ENCODE data around the gene DCDC2B.
"Not testable (repeated sequence)": the region's sequence is repeated elsewhere in the genome, so short reads cannot be mapped to it uniquely, and the experiment has no call there.

The DCDC2B gene

DNA sequence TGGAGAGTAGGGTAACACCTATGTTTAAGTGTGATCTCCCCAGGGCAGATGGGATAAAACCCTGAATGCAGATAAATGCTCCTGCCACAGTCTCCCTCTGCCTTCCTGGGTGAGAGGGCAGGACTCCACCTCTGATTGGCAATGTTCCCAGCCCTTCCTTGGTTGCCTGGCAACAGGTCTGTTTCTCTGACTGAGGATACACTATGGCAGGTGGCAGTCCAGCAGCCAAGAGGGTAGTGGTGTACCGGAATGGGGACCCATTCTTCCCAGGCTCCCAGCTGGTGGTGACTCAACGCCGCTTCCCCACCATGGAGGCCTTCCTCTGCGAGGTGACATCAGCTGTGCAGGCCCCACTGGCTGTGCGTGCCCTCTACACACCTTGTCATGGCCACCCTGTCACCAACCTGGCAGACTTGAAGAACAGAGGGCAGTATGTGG lies at the start of gene DCDC2B:
DCDC2B (plus strand) TSS at position 199 of the 438 bp plus-strand sequence; CDS start at position 204, 5 bp downstream.
- DNase-seq (ENCODE audit: low read depth in 2 of 2) = no peak

DNA sequence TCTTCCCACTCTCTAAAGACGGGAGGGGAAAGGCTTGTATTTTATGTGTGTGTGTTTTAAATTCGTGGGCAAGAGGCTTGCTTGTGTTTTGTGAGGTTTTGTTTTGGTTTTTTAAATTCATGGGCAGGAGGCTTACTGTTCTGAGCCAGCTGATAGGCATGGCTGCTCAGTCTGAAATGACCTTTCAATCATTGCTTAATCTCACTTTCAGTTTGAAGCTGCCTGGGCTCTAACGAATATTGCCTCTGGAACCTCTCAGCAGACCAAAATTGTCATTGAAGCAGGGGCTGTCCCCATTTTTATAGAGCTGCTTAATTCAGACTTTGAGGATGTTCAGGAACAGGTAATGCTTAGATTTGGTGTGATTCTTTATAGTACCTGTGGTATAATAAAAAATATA lies 49.7 kb upstream of the DCDC2B start:
- no peak for DNase-seq (ENCODE audit: low read depth in 2 of 2)

DNA sequence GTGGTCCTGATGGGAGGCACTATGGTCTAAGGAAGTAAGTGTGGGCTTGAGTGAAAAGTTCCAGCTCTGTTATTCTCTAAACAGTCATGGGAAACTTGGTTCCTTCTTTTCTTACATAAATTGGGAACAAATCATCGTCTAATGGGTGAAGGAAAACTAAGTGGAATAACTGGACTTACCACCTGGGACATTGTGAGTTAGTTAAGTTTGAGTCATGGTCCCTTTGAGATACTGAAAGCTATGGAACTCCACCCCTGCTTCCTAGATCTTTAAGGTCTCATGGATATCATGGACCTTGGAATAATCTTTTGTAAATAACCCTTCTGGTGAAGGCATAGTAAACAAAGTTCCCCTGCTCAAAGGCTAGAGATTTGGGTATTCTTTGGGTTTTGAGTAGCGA lies 45.5 kb upstream of the DCDC2B start:
- no peak for DNase-seq (ENCODE audit: low read depth in 2 of 2)

DNA sequence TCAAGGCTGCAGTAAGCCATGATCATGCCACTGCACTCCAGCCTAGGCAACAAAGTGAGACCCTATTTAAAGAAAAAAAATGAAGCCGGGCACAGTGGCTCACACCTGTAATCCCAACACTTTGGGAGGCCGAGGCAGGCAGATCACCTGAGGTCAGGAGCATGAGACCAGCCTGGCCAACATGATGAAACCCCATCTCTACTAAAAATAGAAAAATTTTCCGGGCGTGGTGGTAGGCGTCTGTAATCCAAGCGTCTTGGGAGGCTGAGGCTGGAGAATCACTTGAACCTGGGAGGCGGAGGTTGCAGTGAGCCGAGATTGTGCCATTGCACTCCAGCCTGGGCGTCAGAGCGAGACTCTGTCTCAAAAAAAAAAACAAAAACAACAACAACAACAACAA lies 43.3 kb upstream of the DCDC2B start:
- not testable (repeated sequence) for DNase-seq (ENCODE audit: low read depth in 2 of 2)

DNA sequence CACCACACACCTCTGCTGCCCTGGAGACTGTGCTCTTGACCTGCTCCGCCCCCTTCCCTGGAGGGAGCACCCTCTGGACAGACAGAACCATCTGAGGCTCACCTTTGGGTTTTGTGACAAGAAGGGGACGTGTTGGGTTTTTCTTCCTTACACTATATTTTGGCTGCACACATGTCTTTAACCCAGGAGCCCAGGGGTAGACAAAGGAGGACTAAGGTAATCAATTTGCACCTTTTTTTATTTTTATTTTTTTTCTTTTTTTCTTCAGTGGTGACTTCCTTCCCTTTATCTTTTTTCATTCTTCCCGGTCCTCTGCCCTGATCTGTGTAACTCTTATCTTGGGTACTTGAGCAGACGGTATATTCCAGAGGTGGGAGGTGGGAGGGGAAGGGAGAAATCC lies 37.9 kb upstream of the DCDC2B start:
- DNase-seq (ENCODE audit: low read depth in 2 of 2) = no peak

DNA sequence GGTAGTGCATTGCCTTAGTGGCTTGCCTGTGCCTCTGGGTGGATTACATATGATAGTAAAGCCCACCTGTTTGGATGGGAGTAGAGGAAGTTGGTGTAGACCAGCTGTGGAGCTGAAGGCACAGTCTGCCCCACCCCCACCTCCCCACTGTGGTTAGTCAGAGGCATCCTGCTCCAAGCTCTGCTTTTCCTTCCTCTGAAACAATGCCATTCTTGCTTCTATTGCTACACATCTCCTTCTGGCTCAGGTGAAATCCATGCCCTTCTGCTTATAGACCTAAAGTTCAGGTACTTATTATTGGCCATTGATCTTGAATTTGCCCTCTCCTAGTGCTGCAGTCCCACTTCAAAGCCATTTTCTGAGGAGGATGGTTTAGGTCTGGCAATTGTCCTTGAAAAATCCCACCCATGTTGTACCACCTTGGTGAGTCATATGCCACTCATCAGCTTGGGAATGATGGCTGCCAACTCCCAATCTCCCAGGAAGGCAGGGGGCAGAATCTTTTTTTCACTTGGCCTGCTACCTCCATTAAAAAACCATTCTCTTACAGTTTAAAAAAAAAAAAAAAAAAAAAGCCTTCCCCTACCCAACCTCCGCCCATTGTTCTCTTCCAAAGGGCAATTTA lies 36.2 kb upstream of the DCDC2B start:
- no peak for DNase-seq (ENCODE audit: low read depth in 2 of 2)

DNA sequence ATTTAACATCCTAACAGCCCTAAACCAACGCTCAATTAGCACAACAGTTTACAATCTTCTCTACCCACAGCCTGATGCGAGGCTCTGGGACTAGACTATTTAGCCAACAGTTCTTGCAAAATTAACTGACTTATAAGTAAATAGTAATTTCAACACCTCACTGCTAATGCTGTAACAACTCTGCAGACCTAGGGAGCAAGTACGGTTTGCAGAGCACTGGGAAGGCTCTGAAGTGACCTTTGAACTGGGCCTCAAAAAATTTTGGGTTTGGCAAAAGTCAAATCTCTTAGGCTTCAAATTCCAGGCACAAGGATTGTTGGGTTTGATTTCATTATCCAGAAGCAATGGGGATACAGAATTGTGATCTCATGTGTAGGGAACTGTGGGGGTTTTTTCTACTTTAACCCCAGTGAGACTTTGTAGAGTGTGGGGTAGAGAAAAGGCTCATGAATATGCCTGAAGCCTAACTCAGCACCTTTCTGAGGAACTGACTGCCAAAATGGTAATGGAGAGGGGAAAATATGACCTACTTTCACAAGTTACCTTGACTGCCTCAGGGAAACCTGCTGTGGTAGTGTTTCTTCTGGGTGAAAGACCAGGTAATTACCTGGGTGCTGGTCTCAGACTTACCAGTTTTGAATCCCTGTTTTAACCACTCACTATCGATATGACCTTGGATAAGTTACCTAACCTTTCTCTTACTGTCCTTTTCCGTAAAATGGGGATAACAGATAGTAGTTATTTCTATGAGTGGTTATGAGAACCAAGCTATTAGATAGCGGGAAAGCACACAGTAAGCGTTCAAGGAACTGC lies 30.3 kb upstream of the DCDC2B start:
- DNase-seq (ENCODE audit: low read depth in 2 of 2) = no peak

DNA sequence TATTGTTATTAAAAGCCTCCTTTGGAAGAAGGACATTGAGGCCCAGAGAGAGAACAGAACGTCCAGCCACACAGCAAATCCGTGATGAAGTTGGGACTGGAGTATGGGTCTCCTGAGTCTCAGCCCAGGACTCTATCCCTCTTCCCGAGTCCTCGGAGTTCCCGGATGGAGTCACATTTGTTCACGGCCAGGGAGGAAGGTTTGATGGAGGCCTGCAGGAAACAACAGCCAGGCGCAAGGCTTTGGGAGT lies 29.8 kb upstream of the DCDC2B start:
- no peak for DNase-seq (ENCODE audit: low read depth in 2 of 2)

DNA sequence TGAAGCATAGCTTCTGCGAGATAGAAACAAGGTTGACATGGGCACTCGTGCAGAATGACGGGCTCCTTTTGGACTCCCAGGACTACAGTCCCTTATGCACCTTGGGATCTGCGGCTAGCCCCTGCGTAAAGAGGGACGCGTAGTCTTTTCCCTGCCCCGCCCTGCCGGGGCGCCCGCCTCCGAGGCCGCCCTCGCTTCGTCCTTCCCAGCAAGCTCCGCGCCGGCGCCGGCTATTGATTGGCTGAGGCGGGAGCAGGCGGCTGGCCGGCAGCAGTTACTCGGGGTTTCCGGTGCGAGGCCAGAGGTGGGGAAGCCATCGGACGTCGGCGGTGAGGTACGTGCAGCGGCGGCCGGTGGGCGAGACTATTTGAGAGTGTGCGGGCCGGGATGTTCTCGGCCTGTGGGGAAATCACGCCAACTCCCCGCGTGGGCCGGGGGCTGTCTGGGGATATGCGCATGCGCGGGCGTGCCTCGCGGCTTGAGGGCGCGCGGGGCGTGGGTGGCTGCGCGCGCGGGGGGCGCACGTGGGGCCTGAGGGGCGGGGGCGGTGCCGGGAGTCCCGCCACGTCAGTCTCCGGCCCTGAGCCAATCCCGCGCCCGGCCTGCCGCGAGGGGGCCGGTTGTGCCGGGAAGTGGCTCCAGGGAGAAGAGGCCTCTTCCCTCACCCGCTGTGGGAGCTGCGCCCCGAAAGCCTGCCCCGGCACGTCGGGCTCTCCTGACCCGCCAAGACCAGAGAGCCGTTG lies 29.3 kb upstream of the DCDC2B start, which contains the start of gene TXLNA:
TXLNA (plus strand) TSS at position 233 of the 743 bp plus-strand sequence. CDS start 671 bp downstream, outside the sequence.
- DNase-seq (ENCODE audit: low read depth in 2 of 2) = peak; percentile 84 to 86

DNA sequence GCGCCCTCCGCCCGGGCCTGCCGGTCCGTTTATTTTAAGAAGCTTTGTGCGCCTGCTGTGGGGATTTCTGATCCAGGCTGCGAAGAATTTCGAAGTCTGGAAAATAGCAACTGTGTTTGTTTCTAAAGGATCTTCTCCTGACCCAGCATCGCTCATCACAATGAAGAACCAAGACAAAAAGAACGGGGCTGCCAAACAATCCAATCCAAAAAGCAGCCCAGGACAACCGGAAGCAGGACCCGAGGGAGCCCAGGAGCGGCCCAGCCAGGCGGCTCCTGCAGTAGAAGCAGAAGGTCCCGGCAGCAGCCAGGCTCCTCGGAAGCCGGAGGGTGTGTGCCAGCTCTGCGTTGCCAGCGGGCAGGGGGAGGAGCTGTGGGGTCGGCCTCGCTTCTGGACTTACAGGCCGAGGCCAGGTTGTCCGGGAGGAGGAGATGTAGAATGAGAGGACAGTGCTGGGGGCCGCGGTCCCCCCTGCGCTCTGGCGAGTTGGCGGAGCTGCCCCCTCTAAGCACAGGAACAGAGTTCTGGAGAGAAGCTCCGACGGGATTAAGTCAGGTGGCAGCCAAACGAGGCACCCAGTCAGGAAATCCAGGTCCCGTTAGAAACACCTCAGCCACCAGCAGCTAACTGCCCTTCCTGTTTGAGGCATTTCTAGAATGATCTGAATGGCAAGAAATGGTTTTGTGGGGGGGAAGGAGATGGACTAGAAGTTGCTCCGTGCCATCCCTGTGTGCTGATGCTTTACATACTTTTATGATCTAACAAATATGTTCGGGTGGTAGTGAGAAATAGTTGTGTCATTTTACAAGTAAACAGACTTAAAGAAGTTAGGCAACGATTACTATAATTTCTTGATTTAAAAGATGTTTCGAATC lies 28.5 kb upstream of the DCDC2B start:
- no peak for DNase-seq (ENCODE audit: low read depth in 2 of 2)

DNA sequence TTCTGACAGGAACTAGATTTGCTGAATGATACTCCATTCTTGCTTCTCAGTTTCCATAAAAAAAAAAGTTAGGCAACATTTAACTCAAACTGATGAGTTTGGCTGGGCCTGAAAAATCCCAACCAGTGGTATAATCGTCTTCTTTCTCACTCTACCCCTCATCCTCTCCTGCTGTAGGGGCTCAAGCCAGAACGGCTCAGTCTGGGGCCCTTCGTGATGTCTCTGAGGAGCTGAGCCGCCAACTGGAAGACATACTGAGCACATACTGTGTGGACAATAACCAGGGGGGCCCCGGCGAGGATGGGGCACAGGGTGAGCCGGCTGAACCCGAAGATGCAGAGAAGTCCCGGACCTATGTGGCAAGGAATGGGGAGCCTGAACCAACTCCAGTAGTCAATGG lies 27.8 kb upstream of the DCDC2B start:
- no peak for DNase-seq (ENCODE audit: low read depth in 2 of 2)

DNA sequence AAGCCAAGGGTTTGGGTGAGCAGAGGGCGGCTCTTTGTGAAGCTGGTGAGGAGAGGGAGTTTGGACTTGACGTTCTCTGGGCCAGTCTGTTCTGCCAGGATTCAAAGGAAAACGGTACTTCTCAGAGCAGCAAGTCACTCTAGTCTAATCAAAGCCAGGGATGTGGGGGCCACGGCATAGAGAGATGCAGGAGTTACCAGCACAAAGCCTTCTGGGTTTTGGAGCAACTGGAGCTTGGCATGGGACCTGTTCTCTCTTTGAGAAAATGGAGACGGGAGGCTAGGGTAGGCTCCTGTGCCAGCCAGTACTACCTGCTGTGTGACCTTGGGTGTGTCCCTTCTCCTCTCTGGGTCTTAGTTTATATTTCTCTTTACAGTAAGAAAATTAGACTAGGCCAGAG lies 27.3 kb upstream of the DCDC2B start:
- DNase-seq (ENCODE audit: low read depth in 2 of 2) = no peak

DNA sequence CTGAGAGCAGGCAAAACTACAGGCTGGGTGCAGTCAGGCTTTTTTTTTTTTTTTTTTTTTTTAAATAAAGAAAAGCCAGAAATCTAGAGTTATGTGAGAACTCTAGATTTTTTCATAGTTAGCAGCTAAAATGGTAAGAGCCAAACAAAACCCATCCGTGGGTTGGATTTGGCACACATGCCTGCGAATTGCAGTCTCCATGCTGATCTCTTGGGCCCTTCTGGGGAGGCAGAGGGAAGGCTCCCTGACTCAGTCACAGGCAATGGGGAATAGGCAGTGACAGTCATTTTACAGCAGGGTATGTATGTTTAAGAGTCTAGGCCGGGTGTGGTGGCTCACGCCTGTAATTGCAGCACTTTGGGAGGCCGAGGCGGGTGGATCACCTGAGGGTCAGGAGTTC lies 26.8 kb upstream of the DCDC2B start:
- no peak for DNase-seq (ENCODE audit: low read depth in 2 of 2)

DNA sequence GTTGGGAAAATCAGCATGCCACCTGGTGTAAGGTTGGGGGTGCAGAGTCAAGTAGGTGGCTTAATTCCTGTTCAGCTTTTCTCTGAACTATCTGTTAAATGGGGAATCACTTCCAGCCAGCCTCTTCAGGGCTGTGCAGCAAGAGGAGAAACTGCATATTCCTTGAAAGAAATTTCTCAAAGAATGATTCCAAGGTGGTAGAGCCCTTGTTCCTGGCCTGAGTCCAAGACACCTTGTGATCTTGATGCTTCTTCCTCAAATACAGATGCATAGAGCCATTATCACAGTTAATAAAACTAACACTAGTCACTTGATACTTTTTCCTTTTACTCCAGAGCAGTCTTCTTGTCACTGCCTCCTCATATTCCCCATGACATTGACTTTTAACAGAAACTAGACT lies 24.2 kb upstream of the DCDC2B start:
- no peak for DNase-seq (ENCODE audit: low read depth in 2 of 2)

DNA sequence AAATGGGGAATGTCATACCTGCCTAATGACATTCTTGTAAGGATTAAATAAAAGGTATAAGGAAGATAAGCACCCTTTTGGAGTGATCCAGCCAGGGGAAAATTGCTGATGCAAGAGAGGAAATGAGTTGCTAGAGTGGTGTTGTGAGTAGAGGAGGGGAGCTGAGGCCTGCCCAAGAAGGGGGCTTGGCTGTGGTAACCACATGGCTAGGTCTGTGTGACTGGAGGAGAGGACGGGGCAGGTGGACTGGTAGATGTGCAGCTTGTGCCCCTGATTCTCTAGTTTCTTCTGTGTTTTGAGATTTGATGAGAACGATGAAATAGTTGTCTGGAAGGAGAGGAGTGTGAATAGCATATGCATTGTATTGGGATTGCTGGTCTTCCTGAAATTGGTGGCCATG lies 22.8 kb upstream of the DCDC2B start:
- DNase-seq (ENCODE audit: low read depth in 2 of 2) = no peak

DNA sequence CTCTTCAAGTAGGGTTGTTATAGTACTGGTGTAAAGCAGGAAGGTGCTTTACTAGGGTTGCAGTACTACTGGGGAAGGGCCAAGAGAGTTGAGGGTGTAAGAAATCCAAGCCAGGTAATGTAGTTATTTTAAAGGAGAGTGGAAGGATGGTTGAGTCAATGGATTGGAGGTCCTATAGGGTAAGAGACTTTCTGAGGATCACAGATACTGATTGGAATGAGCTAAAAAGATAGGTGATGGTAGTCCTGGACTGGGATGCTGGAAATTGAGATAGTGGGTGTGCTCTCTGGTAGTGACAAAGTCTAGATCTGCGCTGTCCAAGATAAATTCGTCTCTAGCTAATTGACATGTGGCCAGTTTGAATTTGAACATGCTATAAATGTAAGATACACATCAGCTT lies 22.4 kb upstream of the DCDC2B start:
- no peak for DNase-seq (ENCODE audit: low read depth in 2 of 2)

DNA sequence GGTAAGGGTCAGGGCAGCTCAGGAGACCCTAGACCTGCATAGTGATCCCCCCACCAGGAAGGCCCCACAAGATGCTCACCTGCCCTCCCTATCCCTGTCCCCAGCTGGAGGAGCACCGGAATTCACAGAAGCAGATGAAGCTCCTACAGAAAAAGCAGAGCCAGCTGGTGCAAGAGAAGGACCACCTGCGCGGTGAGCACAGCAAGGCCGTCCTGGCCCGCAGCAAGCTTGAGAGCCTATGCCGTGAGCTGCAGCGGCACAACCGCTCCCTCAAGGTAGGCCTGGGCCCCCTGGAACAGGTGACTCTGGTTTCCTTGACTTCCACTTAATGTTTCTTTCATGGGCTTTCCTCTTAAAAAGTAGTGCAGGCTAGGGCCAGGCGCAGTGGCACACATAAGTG lies 21.0 kb upstream of the DCDC2B start:
- no peak for DNase-seq (ENCODE audit: low read depth in 2 of 2)

DNA sequence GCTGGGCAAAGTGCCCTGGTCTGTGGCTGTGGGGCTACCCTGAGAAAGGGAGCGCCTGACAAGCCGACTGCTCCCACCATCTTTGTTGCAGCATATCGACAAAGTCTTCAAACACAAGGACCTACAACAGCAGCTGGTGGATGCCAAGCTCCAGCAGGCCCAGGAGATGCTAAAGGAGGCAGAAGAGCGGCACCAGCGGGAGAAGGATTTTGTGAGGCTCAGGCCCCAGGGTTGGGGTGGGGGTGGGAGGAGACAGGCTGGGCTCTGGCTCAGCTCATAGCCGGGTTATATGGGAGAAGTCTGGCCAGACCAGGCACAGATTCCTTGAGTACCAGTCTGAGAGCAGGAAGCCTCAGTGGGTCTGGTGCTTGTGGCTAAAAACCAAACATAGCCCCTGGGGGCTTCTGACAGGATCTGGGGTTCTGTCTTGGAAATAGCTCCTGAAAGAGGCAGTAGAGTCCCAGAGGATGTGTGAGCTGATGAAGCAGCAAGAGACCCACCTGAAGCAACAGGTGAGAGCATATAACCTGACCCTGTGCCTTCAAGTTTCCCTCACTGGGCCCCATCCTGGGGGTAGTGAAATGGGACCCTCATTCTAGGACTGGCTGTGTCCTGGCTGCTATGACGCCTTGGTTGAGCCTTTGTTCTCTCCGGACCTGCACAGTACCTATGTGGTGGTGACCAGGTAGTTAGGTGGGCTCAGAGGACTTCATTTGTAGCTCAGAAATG lies 16.5 kb upstream of the DCDC2B start:
- no peak for DNase-seq (ENCODE audit: low read depth in 2 of 2)

DNA sequence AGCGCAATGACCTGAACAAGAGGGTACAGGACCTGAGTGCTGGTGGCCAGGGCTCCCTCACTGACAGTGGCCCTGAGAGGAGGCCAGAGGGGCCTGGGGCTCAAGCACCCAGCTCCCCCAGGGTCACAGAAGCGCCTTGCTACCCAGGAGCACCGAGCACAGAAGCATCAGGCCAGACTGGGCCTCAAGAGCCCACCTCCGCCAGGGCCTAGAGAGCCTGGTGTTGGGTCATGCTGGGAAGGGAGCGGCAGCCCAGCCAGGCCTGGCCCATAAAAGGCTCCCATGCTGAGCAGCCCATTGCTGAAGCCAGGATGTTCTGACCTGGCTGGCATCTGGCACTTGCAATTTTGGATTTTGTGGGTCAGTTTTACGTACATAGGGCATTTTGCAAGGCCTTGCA lies 13.9 kb upstream of the DCDC2B start:
- no peak for DNase-seq (ENCODE audit: low read depth in 2 of 2)

DNA sequence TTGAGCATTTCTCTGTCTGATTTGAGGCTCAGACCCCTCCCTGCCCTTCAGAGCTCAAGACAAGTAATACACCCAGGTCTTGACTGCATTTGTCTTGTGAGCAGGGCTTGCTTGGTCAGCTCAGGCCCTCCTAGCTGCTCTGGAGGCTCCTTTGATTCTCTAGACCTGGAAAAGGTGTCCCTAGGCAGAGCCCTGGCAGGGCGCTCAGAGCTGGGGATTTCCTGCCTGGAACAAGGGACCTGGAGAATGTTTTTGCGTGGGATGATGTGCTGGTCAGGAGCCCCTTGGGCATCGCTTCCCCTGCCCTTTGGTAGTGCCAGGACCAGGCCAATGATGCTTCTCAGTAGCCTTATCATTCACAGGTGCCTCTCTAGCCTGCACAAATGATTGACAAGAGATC lies 13.4 kb upstream of the DCDC2B start:
- DNase-seq (ENCODE audit: low read depth in 2 of 2) = no peak
